ENCODE measurements around the gene COL6A6.

Gene COL6A6

DNA sequence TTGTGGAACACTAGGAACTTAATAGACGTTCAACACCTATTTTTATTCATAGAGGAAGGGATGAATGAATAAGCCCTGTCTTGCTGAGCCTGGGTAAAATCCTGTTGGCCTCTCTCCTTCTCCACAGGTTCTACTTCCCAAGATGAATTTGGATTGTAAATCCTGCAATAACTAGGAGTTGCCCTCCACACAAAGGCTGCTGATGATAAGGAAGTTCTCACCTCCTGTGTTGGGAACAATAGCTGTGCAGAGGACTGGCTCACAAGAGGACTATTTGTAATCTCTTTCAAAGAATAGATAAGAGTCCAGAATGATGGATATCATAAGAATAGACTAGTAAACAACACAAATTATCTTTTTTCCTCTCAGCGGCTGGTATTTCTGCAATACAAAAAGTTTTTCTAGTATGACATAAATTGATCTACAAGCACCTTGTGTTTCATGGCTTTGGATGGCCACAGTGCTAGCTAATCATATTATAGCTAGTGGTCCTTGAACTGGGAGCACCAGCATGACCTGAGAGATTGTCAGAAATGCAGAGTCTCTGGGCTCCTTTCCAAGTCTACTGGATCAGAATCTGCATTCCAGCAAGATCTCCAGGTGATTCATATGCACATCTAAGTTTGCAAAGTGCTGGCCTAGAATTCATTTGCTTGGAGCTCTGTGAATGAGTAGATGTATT lies 28.1 kb upstream of the COL6A6 start:
- TF ChIP-seq, protein P1, sequence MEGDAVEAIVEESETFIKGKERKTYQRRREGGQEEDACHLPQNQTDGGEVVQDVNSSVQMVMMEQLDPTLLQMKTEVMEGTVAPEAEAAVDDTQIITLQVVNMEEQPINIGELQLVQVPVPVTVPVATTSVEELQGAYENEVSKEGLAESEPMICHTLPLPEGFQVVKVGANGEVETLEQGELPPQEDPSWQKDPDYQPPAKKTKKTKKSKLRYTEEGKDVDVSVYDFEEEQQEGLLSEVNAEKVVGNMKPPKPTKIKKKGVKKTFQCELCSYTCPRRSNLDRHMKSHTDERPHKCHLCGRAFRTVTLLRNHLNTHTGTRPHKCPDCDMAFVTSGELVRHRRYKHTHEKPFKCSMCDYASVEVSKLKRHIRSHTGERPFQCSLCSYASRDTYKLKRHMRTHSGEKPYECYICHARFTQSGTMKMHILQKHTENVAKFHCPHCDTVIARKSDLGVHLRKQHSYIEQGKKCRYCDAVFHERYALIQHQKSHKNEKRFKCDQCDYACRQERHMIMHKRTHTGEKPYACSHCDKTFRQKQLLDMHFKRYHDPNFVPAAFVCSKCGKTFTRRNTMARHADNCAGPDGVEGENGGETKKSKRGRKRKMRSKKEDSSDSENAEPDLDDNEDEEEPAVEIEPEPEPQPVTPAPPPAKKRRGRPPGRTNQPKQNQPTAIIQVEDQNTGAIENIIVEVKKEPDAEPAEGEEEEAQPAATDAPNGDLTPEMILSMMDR (IDR thresholded peaks at IDR 0.05; ENCODE audit: insufficient read depth, missing control alignments) = no peak
- FAIRE-seq = no peak

DNA sequence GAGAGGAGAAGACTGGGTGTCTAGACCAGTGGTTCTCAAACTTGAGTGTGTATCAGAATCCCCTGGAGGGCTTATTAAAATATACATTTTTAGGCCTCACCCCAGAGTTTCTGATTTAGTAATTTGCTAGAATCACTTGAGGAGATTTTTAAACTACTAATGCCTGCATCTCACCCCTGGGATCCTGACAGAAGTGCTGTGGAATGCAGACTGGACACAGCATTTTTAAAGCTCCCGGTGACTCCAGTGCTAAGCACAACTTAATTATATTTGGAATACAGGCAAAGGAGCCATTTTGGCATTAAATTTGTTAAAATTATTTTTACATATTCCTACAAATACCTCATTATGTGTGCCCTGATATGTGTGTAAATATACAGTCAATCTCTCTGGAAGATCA lies 26.7 kb upstream of the COL6A6 start:
- TF ChIP-seq, protein P1 (IDR thresholded peaks at IDR 0.05; ENCODE audit: insufficient read depth, missing control alignments) = no peak
- no peak for DNase-seq (ENCODE audit: insufficient read length, low spot score)
- no peak for FAIRE-seq

More for the DNA sequence above, 28.1 kb upstream of the COL6A6 start:
- no peak for DNase-seq (ENCODE audit: insufficient read length, low spot score)

DNA sequence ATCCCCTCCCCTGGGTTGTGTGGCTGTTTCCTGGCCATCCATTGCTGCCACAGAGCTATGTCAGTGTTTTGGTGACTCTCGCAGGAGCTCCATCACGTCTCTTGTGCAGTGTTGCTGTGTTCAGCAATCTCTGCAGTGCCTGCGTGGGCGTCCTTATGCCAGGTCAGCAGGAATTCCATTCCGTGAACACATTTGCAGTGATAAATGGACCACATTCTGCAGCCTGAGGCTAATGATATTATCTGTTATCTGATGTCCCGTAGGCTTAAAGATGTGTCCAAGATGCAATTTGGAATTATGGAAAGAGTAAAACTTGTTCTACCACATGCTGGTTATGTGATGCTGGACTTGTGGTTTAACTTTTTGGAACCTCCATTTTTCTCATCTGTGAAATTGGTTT lies 25.5 kb upstream of the COL6A6 start:
- DNase-seq (ENCODE audit: insufficient read length, low spot score) (no peak), FAIRE-seq (no peak)
- TF ChIP-seq, protein P1 (IDR thresholded peaks at IDR 0.05; ENCODE audit: insufficient read depth, missing control alignments) = no peak

DNA sequence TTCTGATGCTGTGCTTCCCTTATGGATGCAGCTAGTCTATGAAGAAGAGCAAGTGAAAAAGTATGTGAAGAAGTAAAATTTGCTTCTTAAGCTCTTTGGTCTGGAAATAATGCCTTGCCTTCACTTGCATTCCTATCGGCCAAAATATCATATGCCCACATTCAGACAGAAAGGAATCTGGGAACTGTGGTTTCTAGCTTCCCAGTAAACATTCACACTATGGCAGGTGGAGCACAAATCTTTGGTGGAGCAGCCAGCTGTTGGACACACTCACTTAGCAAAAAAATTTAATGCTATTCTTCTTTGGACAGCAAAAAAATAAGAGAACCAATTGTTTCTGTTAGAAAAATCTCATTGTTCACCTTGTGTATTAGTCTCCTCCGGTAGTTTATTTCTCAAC lies 12.3 kb upstream of the COL6A6 start:
- TF ChIP-seq, protein P1 (IDR thresholded peaks at IDR 0.05; ENCODE audit: insufficient read depth, missing control alignments) = no peak

DNA sequence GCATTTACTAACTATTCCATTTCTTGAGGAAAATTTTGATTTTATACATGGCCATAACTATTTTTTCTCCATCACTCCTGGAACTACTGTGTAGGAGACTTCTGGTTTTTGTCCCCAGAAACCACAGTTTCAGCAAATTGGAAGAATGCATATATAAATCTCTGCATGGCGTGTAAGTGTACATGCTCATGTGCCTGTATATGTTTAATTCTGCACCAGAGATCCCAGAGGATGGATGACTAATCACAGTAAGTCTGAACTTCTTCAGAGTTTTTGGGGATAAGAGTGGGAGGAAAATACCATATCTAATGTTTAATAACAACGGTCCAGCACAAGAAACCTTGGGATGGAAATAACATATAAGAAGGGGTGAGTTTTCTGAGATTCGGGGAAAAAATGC lies 10.9 kb upstream of the COL6A6 start:
- FAIRE-seq (no peak), DNase-seq (ENCODE audit: insufficient read length, low spot score) (no peak)
- TF ChIP-seq, protein P1 (IDR thresholded peaks at IDR 0.05; ENCODE audit: insufficient read depth, missing control alignments) = no peak

More for the DNA sequence above, 12.3 kb upstream of the COL6A6 start:
- FAIRE-seq (no peak), DNase-seq (ENCODE audit: insufficient read length, low spot score) (no peak)

DNA sequence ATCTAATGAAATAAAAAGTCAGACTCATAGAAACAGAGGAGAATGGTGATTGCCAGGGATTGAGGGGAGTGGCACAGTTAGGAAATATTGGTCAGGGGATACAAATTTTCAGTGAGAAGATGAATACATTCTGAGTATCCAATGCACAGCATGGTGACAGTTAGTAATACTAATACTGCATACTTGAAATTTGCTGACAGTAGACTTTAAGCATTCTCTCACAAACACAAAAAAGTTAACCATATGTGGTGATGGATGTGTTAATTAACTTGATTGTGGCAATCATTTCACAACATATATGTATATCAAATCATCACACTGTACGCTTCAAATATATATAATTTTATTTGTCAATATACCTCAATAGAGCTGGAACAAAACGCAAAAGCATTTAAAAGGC lies 9.2 kb upstream of the COL6A6 start:
- FAIRE-seq (no peak), DNase-seq (ENCODE audit: insufficient read length, low spot score) (no peak)
- TF ChIP-seq, protein P1 (IDR thresholded peaks at IDR 0.05; ENCODE audit: insufficient read depth, missing control alignments) = no peak

DNA sequence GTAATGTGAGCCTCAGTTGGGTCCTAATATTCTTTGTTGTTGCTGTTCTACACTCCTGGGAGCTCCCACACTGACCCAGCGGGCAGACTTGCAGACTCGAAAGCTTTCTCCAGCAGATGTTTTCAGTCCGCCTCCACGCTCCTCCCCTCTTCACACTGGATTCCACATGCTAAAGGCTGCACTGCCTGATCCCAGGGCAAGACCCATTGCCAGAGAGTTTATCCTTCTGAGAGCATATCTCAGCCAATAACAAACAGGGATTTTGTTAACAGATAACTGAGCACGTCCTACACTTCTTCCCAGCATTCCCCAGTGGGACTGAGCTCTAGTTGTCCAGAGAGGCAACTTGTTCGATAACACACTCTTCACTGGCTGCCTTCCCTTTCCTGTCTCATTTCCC lies 8.0 kb upstream of the COL6A6 start:
- DNase-seq (ENCODE audit: insufficient read length, low spot score) (no peak), FAIRE-seq (no peak)
- TF ChIP-seq, protein P1 (IDR thresholded peaks at IDR 0.05; ENCODE audit: insufficient read depth, missing control alignments) = no peak
